SU-DHL-6 (cell line): ENCODE measurements around the gene RAI1.

Experiments
- CTCF ChIP-seq: fragments of 200-600 bp; sonication (generic); IDR thresholded peaks from one replicate; pipeline ENCODE4 v1.5.1; 2017; ENCODE audit warnings: antibody characterized with exemption, mild to moderate bottlenecking, low read length, moderate library complexity; ENCODE audit not compliant: insufficient read depth, poor library complexity, severe bottlenecking
- EZH2phosphoT487 ChIP-seq: fragments of 200-600 bp; sonication (generic), shearing (Covaris generic); conservative IDR thresholded peaks from 2 replicates; pipeline ENCODE4 v1.6.1; 2018; ENCODE audit warnings: mild to moderate bottlenecking, antibody characterized with exemption, low read length, moderate library complexity, mixed read lengths

- TF ChIP-seq CTCF (no peak), EZH2phosphoT487 (no peak)
Observed at GRCh38 chr17:17696882-17697633, 15.8 kb downstream of the RAI1 start.
